PC-9 (cell line): ENCODE data around the gene STH. TPM values are rescaled to one million over a fixed set of nuclear protein-coding genes. Genes with fewer than 3 reads are reported as not detected.

Experiments used
- BruUV-seq: library from RNA; stranded (reverse); fragments of 400-500 nt; replicated peaks from 2 replicates; lab custom pipeline; 2021; lab: Mats Ljungman, UMichigan
- CTCF ChIA-PET: fragments of 300-600 bp; sonication (Branson Sonifier 250); formaldehyde crosslinking; loops from one replicate; lab custom pipeline; 2022; ENCODE audit warnings: antibody characterized with exemption; lab: Charles Lee
- POLR2A ChIA-PET: fragments of 300-600 bp; sonication (Branson Sonifier 250); formaldehyde crosslinking; loops from one replicate; lab custom pipeline; 2022; ENCODE audit warnings: antibody characterized with exemption; ENCODE audit not compliant: unreplicated experiment; lab: Charles Lee
- DNase-seq, 2 experiments: peaks; one replicate each; pipeline versions ENCODE4 v3.0.0 to v3.0.0-alpha.2; 2015 to 2022; ENCODE audit warnings: mixed read lengths in 1 of 2
- H2AFZ ChIP-seq: fragments of 200-600 bp; sonication (generic); 2 replicates; pipeline ENCODE4 v1.8.1; 2017; ENCODE audit warnings: antibody characterized with exemption
- H3F3A ChIP-seq: fragments of 200-600 bp; sonication (generic); 2 replicates; pipeline ENCODE4 v1.8.1; 2017; ENCODE audit warnings: antibody characterized with exemption, mild to moderate bottlenecking, low read depth; ENCODE audit not compliant: insufficient read depth
- H3K27ac ChIP-seq: fragments of 200-600 bp; sonication (generic); 2 replicates; pipeline ENCODE4 v1.6.1; 2016; ENCODE audit warnings: mixed run types
- H3K27me3 ChIP-seq: fragments of 200-600 bp; sonication (generic); 2 replicates; pipeline ENCODE4 v1.6.1; 2016; ENCODE audit warnings: low read depth, mixed run types; ENCODE audit not compliant: insufficient read depth
- H3K36me3 ChIP-seq: fragments of 200-600 bp; sonication (generic); 2 replicates; pipeline ENCODE4 v1.6.1; 2016; ENCODE audit warnings: low read depth, mixed run types
- H3K4me1 ChIP-seq: fragments of 200-600 bp; sonication (generic); replicated peaks from 2 replicates; pipeline ENCODE4 v1.6.1; 2016; ENCODE audit warnings: mixed run types; ENCODE audit not compliant: insufficient read depth
- H3K4me2 ChIP-seq: fragments of 200-600 bp; sonication (generic); 2 replicates; pipeline ENCODE4 v1.6.1; 2017; ENCODE audit warnings: mixed run types
- H3K4me3 ChIP-seq: fragments of 200-600 bp; sonication (generic); 2 replicates; pipeline ENCODE4 v1.6.1; 2016; ENCODE audit warnings: mixed run types
- H3K79me2 ChIP-seq: fragments of 200-600 bp; sonication (generic); 2 replicates; pipeline ENCODE4 v1.6.1; 2017; ENCODE audit warnings: low read depth, mixed run types
- H3K9me2 ChIP-seq: fragments of 200-600 bp; sonication (generic); 2 replicates; pipeline ENCODE4 v1.8.1; 2017; ENCODE audit warnings: mild to moderate bottlenecking; ENCODE audit not compliant: insufficient read depth
- H3K9me3 ChIP-seq: fragments of 200-600 bp; sonication (generic); 2 replicates; pipeline ENCODE4 v1.8.1; 2016; ENCODE audit warnings: low read depth; ENCODE audit not compliant: insufficient read depth
- H4K20me1 ChIP-seq: fragments of 200-600 bp; sonication (generic); 2 replicates; pipeline ENCODE4 v1.8.1; 2017; ENCODE audit not compliant: insufficient read depth
- EZH2 ChIP-seq: fragments of 200-600 bp; sonication (generic); IDR thresholded peaks from 2 replicates; pipeline ENCODE4 v1.8.0; 2017; ENCODE audit warnings: antibody characterized with exemption, low read depth
- intact Hi-C: fragments of 100-400 bp; cut with micrococcal nuclease; formaldehyde crosslinking; loops from one replicate; pipeline ENCODE4 v1.10.0; 2022; ENCODE audit not compliant: unreplicated experiment
- total RNA-seq: library from RNA; stranded (reverse); gene quantifications from 2 replicates; pipeline ENCODE4 v1.2.3, GENCODE V29; 2021
- TF ChIP-seq, protein P1 (sequence below): fragments of 200-600 bp; sonication (generic); conservative IDR thresholded peaks from 2 replicates; pipeline ENCODE4 v1.6.1; 2017; ENCODE audit warnings: mixed run types, antibody characterized with exemption, mild to moderate bottlenecking, moderate library complexity

Gene STH
- total RNA-seq, 1 experiment from 2014 or later, result not detected

DNA sequence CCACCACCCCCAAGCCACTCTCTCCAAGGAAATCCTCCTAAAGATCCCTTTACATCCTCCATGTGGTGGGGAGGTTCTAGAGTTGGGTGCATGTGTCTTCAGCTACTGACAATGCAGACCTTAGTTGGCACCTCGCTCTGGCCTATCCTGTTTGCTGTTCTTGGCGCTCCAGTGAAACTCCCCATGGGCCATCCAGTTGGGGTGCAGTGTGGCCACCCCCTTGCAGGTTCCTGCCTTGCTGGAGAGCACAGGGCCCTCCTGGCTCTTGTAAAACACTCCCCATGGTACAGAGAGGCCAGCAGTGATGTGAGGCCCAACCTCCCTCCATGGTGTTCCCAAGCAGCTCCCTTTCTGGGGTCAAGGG lies 22.7 kb upstream of the STH start:
- H3K4me1 ChIP-seq, result no peaks in the 10 kb centered on the region
- no peak overlapping the region for H3K4me2 ChIP-seq
- no peaks in the 10 kb centered on the region for H3K79me2 ChIP-seq
- H2AFZ ChIP-seq, result no peak overlapping the region
- H3F3A ChIP-seq, result no peaks in the 10 kb centered on the region
- no peaks in the 10 kb centered on the region for H3K36me3 ChIP-seq
- H3K27ac ChIP-seq, result no peak overlapping the region
- ChIA-PET POLR2A (no interaction called here), CTCF (no interaction called here)
- H3K27me3 ChIP-seq, result peaks cover 37% of the 10 kb centered on the region
- no peaks in the 10 kb centered on the region for H3K9me2 ChIP-seq
- H4K20me1 ChIP-seq, result peaks cover 5% of the 10 kb centered on the region; the same call in 1 of the 2 replicates
- no peaks in the 10 kb centered on the region; the same call in 1 of the 2 replicates for H3K9me3 ChIP-seq
- H3K4me3 ChIP-seq, result no peak overlapping the region
- BruUV-seq, result no TSS peak
- intact Hi-C loops, result no loop called here
- DNase-seq, result no peak
- TF ChIP-seq, protein P1, sequence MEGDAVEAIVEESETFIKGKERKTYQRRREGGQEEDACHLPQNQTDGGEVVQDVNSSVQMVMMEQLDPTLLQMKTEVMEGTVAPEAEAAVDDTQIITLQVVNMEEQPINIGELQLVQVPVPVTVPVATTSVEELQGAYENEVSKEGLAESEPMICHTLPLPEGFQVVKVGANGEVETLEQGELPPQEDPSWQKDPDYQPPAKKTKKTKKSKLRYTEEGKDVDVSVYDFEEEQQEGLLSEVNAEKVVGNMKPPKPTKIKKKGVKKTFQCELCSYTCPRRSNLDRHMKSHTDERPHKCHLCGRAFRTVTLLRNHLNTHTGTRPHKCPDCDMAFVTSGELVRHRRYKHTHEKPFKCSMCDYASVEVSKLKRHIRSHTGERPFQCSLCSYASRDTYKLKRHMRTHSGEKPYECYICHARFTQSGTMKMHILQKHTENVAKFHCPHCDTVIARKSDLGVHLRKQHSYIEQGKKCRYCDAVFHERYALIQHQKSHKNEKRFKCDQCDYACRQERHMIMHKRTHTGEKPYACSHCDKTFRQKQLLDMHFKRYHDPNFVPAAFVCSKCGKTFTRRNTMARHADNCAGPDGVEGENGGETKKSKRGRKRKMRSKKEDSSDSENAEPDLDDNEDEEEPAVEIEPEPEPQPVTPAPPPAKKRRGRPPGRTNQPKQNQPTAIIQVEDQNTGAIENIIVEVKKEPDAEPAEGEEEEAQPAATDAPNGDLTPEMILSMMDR, result no peak
- TF ChIP-seq EZH2, result no peak

DNA sequence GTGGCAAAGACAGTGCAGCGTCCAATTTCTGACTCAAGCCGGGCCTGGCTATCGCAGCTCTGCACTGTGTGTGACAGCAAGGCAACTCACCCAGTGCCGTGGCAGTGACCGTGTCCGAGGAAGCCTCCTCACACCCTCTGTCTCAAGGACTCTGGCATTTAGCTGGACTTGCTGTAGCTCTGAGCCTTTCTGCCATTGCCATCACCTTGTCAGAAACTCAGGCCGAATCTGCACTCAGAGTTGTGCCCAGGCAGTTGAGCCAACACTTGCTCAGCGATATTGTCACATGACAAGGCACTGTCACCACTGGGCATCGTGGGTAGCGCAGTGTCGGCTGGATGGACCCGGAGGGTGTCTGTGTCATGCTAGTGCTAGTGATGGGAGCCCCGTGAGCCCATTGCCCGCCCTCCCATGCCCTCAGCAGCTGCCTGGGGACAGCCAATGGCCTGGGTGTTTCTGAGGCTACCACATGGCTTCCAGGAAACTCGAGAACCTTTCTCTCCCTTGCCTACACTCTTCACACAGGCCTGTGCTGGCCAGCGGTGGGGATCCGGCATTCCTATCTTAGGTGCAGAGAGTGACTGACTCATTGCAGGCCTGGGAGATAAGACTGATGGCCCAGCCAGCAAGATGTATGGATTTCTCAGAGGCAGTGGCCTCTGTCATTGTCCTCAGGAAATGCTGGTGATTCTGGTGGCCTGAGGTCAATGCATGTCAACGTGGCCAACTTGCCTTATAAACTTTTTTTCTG lies 22.1 kb upstream of the STH start:
- H3K4me1 ChIP-seq, result no peaks in the 10 kb centered on the region
- H2AFZ ChIP-seq, result no peak overlapping the region
- CTCF ChIA-PET, result no interaction called here
- no peak for TF ChIP-seq EZH2
- TF ChIP-seq, protein P1, result no peak
- H3K9me3 ChIP-seq, result no peaks in the 10 kb centered on the region; the same call in 1 of the 2 replicates
- no peaks in the 10 kb centered on the region for H3K9me2 ChIP-seq
- H3K27me3 ChIP-seq, result peaks cover 40% of the 10 kb centered on the region
- peak; percentile 41 to 53 for DNase-seq
- no peaks in the 10 kb centered on the region for H3F3A ChIP-seq
- no peak overlapping the region for H3K27ac ChIP-seq
- intact Hi-C loops, result no loop called here
- no peak overlapping the region for H3K4me3 ChIP-seq
- H4K20me1 ChIP-seq, result peaks cover 5% of the 10 kb centered on the region; the same call in 1 of the 2 replicates
- BruUV-seq, result no TSS peak
- no peaks in the 10 kb centered on the region for H3K36me3 ChIP-seq
- no peaks in the 10 kb centered on the region for H3K79me2 ChIP-seq
- no peak overlapping the region for H3K4me2 ChIP-seq
- POLR2A ChIA-PET, result no interaction called here

DNA sequence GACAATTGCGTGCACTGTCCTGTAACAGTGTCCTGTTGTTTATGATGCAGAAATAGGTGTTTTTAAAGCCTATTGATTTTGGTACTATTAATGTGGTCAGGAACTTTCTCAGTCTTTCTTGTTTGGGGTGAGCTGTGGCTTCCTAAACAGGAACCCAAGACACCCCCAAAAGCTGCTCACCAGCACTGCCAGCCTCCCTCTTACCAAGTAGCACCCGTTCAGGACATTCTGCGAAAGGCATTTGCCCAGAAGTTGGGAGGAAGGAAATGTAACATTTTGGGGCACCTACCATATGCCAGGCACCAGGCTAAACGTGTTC lies 21.6 kb upstream of the STH start:
- H3K27ac ChIP-seq, result no peak overlapping the region
- intact Hi-C loops, result no loop called here
- no peak overlapping the region for H2AFZ ChIP-seq
- CTCF ChIA-PET, result no interaction called here
- no peaks in the 10 kb centered on the region for H3K36me3 ChIP-seq
- H3K4me3 ChIP-seq, result no peak overlapping the region
- H3K4me1 ChIP-seq, result no peaks in the 10 kb centered on the region
- no peak for TF ChIP-seq EZH2
- TF ChIP-seq, protein P1, result no peak
- H3K9me2 ChIP-seq, result no peaks in the 10 kb centered on the region
- peaks cover 39% of the 10 kb centered on the region for H3K27me3 ChIP-seq
- POLR2A ChIA-PET, result no interaction called here
- no TSS peak for BruUV-seq
- H3K9me3 ChIP-seq, result no peaks in the 10 kb centered on the region
- H3F3A ChIP-seq, result no peaks in the 10 kb centered on the region
- H3K79me2 ChIP-seq, result no peaks in the 10 kb centered on the region
- H4K20me1 ChIP-seq, result peaks cover 5% of the 10 kb centered on the region; the same call in 1 of the 2 replicates
- DNase-seq, result no peak
- no peak overlapping the region for H3K4me2 ChIP-seq
